Measurements from ENCODE around the gene TMEM37.

The TMEM37 gene

DNA sequence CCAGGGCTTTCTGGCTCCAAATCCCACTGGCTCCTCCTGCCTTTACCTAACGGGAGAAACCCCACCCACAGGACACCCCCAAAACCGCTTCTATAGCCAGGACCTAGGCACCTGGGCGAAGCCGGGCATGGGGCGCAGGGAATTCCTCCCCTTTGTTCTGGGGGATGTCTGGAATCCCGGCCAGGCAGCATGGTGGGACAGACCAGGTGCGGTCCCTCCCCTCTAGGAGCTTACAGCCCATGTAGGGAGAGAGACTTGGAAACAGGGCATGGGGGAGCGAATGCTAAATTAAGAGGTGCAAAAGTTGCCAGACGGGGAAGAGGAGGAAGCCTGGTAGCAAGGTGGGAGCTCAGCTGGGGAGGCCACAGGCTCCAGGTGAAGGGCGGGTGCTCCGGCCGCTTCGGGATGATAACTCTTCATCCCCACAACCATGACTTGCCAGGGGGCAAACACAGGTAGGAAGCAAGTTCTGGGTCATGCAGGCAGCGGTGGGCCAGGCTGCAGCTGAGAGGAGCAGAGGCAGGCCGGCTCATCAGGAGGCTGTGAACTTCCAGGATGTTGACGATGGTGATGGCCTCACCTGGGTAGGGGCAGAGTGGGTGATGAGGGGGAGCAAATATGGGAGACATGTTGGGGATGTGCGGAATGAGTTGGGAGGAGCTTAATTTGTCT is 1.3 kb downstream of the TMEM37 start:
- no peak overlapping the region for H3K4me3 ChIP-seq (ENCODE audit: low read length)
- H2AFZ ChIP-seq (ENCODE audit: low read depth, low read length): no peak overlapping the region
- H3K36me3 ChIP-seq (ENCODE audit: insufficient read depth, low read length): no peaks in the 10 kb centered on the region
- H3K9me3 ChIP-seq (ENCODE audit: low read length): no peaks in the 10 kb centered on the region
- H3K27me3 ChIP-seq (ENCODE audit: insufficient read depth, low read length): peaks cover 31% of the 10 kb centered on the region
- H3K4me1 ChIP-seq (ENCODE audit: insufficient read depth, low read length): peaks cover 14% of the 10 kb centered on the region

DNA sequence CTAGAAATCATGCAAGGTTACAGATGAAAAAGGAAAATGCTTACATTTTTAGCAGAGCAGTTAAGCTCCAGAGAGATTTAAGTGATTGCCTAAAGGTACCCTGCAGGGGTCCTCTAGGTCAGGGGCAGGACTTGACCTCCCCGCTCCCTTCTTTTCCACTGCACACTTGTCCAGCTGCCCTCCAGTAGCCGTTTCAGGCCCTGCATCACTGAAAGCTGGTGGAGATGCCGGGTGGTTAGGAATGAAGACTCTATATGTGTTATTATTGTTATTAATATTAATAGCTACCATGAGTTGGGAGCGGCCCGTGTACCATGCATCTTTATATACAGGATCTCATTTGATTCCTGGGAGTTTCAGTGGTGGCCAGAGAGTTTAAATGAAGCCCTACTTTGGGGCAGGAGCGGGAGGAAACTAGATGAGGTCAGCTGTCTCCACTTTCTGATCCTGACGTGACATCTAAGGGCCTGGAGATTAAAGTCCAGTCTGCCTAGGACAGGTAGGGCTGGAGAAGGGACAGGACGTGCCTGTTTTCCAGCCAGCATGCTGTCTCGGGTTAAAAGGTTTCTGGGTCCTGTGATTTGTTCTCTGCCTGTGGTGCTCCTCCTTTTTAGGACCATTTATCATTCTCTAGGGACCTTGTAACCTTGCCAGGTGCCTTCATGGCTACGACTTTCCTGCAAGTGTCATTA is 2.1 kb downstream of the TMEM37 start:
- Histone ChIP-seq H3K4me1 (ENCODE audit: insufficient read depth, low read length) (peaks cover 12% of the 10 kb centered on the region), H3K36me3 (ENCODE audit: insufficient read depth, low read length) (no peaks in the 10 kb centered on the region), H3K9me3 (ENCODE audit: low read length) (no peaks in the 10 kb centered on the region), H3K27me3 (ENCODE audit: insufficient read depth, low read length) (peaks cover 31% of the 10 kb centered on the region), H2AFZ (ENCODE audit: low read depth, low read length) (no peak overlapping the region), H3K4me3 (ENCODE audit: low read length) (no peak overlapping the region)

DNA sequence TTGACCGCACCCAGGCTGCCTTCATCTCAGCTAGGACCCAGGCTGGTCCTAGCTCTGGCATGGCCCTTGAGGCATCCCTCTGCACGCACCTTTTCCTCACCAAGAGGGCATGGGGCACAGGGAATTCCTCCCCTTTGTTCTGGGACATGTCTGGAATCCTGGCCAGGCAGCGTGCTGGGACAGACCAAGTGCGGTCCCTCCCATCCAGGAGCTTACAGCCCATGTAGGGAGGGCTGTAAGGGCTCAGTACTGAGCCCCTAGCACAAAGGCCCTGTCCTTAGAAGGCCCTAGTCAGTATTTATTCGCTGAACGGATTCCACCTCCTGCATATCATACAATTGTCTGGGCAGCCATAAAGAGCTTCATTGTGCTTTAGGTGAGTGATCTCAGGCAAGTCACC is 3.0 kb downstream of the TMEM37 start:
- Histone ChIP-seq H2AFZ (ENCODE audit: low read depth, low read length) (no peak overlapping the region), H3K9me3 (ENCODE audit: low read length) (no peaks in the 10 kb centered on the region), H3K36me3 (ENCODE audit: insufficient read depth, low read length) (no peaks in the 10 kb centered on the region), H3K4me3 (ENCODE audit: low read length) (no peak overlapping the region), H3K27me3 (ENCODE audit: insufficient read depth, low read length) (peaks cover 28% of the 10 kb centered on the region), H3K4me1 (ENCODE audit: insufficient read depth, low read length) (peaks cover 7% of the 10 kb centered on the region)

DNA sequence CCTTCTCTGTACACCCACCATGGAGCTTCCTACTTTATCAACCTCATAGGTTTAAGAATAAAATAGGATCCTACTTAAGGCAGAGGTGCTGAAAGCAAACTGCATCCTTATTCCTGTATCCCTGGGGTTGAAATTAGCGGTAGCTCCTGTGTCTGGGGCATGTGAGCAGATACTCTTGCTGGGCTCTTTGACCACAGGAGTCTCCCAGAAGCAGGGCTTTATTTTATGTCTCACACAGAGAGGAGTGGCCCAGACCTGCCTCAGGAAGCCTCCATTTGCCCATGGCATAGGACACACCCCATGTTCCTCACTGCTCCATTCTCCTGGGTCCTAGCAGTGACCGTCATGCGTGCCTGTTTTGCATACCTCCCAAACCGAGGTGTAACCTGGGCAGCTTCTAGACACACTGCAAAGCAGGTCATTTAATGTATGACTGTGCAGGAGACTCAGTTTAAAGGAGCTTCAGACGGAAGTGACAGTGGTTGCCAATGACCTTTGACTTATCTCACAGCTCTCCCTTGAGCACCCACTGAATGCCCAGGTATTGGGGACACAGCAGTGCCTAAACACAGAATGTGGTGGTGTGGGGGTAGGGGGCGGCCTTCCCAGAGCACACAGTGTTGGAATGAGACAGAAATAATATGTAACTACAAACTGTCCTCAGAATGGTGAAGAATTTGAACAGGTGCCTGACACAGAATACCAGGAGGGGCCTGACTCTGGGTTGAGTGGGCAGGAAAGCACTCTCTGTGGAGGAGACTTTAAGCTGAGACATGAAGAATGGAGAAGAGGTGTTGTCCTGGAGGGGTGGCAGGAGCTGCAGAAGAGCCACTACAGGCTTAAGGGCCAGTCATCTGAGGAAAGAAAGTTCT is 3.7 kb downstream of the TMEM37 start:
- Histone ChIP-seq H3K9me3 (ENCODE audit: low read length) (no peaks in the 10 kb centered on the region), H3K4me1 (ENCODE audit: insufficient read depth, low read length) (peaks cover 7% of the 10 kb centered on the region), H3K4me3 (ENCODE audit: low read length) (no peak overlapping the region), H3K27me3 (ENCODE audit: insufficient read depth, low read length) (peaks cover 24% of the 10 kb centered on the region), H2AFZ (ENCODE audit: low read depth, low read length) (no peak overlapping the region), H3K36me3 (ENCODE audit: insufficient read depth, low read length) (no peaks in the 10 kb centered on the region)

DNA sequence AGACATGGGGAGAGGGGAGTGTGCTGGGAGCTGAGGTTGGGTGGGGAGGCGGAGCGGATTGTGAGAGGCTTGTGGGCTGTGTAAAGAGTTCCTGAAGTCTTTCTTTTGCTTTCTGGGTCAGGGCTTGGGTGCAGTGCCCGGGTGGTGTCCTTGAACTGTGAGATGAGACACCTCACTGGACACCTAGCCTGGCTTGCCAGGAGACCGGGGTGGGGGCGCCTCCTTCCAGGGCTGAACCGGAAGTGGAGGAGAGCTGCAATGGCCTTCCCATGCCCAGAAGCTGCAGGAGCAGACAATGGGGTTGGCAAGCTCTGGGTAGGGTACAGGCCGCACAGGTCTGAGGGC is 4.3 kb downstream of the TMEM37 start:
- Histone ChIP-seq H3K27me3 (ENCODE audit: insufficient read depth, low read length) (peaks cover 28% of the 10 kb centered on the region), H3K36me3 (ENCODE audit: insufficient read depth, low read length) (no peaks in the 10 kb centered on the region), H3K4me1 (ENCODE audit: insufficient read depth, low read length) (peaks cover 7% of the 10 kb centered on the region), H2AFZ (ENCODE audit: low read depth, low read length) (no peak overlapping the region), H3K4me3 (ENCODE audit: low read length) (no peak overlapping the region), H3K9me3 (ENCODE audit: low read length) (no peaks in the 10 kb centered on the region)

DNA sequence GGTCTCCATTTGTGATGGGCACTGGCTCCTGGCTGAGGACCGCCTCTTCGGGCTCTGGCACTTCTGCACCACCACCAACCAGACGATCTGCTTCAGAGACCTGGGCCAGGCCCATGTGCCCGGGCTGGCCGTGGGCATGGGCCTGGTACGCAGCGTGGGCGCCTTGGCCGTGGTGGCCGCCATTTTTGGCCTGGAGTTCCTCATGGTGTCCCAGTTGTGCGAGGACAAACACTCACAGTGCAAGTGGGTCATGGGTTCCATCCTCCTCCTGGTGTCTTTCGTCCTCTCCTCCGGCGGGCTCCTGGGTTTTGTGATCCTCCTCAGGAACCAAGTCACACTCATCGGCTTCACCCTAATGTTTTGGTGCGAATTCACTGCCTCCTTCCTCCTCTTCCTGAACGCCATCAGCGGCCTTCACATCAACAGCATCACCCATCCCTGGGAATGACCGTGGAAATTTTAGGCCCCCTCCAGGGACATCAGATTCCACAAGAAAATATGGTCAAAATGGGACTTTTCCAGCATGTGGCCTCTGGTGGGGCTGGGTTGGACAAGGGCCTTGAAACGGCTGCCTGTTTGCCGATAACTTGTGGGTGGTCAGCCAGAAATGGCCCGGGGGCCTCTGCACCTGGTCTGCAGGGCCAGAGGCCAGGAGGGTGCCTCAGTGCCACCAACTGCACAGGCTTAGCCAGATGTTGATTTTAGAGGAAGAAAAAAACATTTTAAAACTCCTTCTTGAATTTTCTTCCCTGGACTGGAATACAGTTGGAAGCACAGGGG is 5.5 kb downstream of the TMEM37 start:
- Histone ChIP-seq H3K4me1 (ENCODE audit: insufficient read depth, low read length) (peaks cover 2% of the 10 kb centered on the region), H3K4me3 (ENCODE audit: low read length) (no peak overlapping the region)

DNA sequence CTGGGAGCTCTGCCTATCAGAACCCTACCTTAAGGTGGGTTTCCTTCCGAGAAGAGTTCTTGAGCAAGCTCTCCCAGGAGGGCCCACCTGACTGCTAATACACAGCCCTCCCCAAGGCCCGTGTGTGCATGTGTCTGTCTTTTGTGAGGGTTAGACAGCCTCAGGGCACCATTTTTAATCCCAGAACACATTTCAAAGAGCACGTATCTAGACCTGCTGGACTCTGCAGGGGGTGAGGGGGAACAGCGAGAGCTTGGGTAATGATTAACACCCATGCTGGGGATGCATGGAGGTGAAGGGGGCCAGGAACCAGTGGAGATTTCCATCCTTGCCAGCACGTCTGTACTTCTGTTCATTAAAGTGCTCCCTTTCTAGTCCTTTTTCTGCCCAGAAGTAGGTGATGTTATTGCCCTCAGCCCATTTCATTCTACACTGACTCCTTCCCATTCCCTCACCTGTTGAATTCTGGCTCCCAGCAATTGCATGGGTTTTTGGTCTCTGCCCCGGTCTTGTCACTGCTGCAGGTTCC is 6.5 kb downstream of the TMEM37 start:
- Histone ChIP-seq H3K27me3 (ENCODE audit: insufficient read depth, low read length) (peaks cover 14% of the 10 kb centered on the region), H3K4me1 (ENCODE audit: insufficient read depth, low read length) (no peaks in the 10 kb centered on the region), H3K9me3 (ENCODE audit: low read length) (no peaks in the 10 kb centered on the region), H3K4me3 (ENCODE audit: low read length) (no peak overlapping the region), H2AFZ (ENCODE audit: low read depth, low read length) (no peak overlapping the region), H3K36me3 (ENCODE audit: insufficient read depth, low read length) (no peaks in the 10 kb centered on the region)

More for the DNA sequence above, 5.5 kb downstream of the TMEM37 start:
- Histone ChIP-seq H3K36me3 (ENCODE audit: insufficient read depth, low read length) (no peaks in the 10 kb centered on the region), H2AFZ (ENCODE audit: low read depth, low read length) (no peak overlapping the region), H3K9me3 (ENCODE audit: low read length) (no peaks in the 10 kb centered on the region), H3K27me3 (ENCODE audit: insufficient read depth, low read length) (peaks cover 24% of the 10 kb centered on the region)

DNA sequence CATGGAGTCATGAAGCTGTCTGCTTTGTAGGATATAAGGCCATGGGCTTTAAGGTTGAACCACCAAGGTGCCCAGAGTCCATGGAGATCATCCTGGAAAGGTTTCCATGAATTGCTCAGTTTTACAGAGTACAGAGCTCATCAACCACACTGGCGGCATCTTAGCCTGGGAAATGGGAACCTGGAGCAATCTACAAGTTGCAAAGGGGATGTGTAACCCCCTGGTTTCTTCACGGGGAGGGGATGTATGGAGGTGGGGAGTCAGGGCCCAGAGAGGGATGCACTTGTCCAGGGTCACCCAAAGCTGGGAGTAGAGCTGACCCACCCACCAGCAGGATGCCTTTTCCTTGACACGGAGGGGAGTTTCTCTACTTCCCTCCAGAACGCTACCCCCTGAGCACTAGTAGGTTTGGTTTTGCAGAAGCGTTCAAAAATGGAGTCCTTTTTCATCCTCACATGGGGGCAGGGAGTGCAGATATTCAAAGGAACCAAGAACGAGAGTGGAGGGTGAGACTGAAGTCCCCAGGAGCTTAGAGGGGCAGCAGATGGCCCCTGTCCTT is 7.2 kb downstream of the TMEM37 start:
- Histone ChIP-seq H3K4me1 (ENCODE audit: insufficient read depth, low read length) (no peaks in the 10 kb centered on the region), H3K4me3 (ENCODE audit: low read length) (no peak overlapping the region), H3K27me3 (ENCODE audit: insufficient read depth, low read length) (peaks cover 13% of the 10 kb centered on the region), H3K9me3 (ENCODE audit: low read length) (no peaks in the 10 kb centered on the region), H2AFZ (ENCODE audit: low read depth, low read length) (no peak overlapping the region), H3K36me3 (ENCODE audit: insufficient read depth, low read length) (no peaks in the 10 kb centered on the region)

DNA sequence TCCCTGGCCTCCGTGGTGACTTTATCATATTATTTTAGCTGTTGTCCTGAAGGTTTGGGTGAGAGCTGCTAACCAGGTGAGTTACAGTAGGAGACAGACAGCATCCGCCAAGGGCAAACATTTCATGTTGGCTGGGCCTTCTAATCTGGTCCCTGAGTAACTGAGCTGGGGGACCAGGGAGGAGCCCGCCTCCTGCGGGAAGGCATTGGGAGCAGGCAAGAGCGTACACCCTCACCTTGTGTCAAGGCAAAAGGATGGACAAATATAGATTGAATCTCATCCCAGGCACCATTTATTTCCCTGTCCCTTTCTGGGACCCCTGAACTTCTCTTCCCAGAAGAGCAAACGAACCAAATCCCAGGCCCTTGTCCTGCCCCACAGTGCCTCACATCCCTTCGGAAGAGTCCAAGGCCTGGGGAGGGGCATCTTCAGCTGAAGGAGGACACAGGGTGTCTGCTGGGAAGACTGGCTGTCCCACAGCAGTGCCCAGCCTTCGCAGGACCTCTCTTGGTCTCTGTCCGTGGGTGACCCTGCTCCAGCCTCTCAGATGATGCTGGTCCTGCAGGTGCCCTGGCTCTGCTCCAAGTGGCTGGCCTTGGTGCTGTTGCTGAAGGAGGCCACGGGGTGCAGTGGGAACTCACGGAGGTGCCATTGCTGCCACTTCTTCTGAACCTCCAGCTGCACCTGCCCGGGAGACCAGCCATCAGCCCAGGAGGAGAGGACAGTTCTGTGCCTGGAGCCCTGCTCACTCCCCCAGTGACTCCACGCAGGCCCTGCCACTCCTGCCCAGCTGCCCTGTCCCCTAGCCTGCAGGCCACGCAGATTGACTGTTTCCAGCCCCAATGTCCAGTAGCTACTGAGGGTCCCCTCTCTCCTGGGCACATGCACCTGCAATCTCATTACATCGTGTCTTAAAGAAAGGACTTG is 8.2 kb downstream of the TMEM37 start:
- Histone ChIP-seq H3K9me3 (ENCODE audit: low read length) (no peaks in the 10 kb centered on the region), H3K36me3 (ENCODE audit: insufficient read depth, low read length) (no peaks in the 10 kb centered on the region), H2AFZ (ENCODE audit: low read depth, low read length) (no peak overlapping the region), H3K27me3 (ENCODE audit: insufficient read depth, low read length) (peaks cover 10% of the 10 kb centered on the region), H3K4me3 (ENCODE audit: low read length) (no peak overlapping the region), H3K4me1 (ENCODE audit: insufficient read depth, low read length) (no peaks in the 10 kb centered on the region)

DNA sequence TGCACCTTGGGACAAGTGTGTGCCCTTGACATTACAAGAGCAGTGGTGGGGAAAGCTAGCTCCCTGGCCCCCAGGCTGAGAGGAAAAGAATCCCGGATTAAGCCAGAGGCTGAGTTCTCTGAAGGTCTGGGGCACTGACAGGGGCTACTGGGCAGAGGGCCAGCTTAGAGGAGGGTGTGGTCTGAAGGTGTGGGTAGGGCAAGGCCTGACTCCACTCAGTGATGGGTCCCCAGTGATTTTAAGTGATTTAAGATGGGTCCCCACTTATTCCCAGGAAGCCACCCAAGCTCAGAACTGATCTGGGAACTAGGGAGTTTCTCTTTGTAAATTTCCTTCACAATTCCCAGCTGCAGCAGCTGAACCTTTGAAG is 8.8 kb downstream of the TMEM37 start:
- no peaks in the 10 kb centered on the region for H3K9me3 ChIP-seq (ENCODE audit: low read length)
- no peaks in the 10 kb centered on the region for H3K4me1 ChIP-seq (ENCODE audit: insufficient read depth, low read length)
- H3K36me3 ChIP-seq (ENCODE audit: insufficient read depth, low read length): no peaks in the 10 kb centered on the region
- H3K4me3 ChIP-seq (ENCODE audit: low read length): no peak overlapping the region
- no peak overlapping the region for H2AFZ ChIP-seq (ENCODE audit: low read depth, low read length)
- peaks cover 10% of the 10 kb centered on the region for H3K27me3 ChIP-seq (ENCODE audit: insufficient read depth, low read length)

DNA sequence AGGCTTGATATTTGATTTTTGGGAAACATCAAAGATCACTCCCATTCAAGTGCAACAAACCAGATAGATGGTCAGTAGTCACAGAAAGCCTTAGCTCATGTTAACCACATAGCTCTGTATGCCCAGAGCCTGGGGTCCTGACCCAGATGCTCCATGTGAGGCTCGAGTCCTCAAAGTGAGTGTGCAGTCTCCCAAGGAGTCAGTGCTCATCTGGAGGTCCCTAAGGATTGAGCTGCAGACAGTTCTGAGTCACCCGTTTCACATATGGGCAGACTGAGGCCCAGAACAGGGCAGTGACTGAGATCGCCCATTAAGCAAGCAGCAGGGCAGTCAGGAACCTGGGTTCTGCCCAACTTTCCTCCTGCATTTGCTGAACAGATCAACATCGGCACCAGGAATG is 9.2 kb downstream of the TMEM37 start:
- Histone ChIP-seq H3K27me3 (ENCODE audit: insufficient read depth, low read length) (peaks cover 10% of the 10 kb centered on the region), H3K36me3 (ENCODE audit: insufficient read depth, low read length) (no peaks in the 10 kb centered on the region), H2AFZ (ENCODE audit: low read depth, low read length) (no peak overlapping the region), H3K4me1 (ENCODE audit: insufficient read depth, low read length) (no peaks in the 10 kb centered on the region), H3K9me3 (ENCODE audit: low read length) (no peaks in the 10 kb centered on the region), H3K4me3 (ENCODE audit: low read length) (no peak overlapping the region)
